ENCODE data around the gene LRRC4C. TPM values are rescaled to one million over a fixed set of nuclear protein-coding genes. Genes with fewer than 3 reads are reported as not detected.

LRRC4C gene
- total RNA-seq, 1 donor from 2014 or later, result 2.7 TPM

DNA sequence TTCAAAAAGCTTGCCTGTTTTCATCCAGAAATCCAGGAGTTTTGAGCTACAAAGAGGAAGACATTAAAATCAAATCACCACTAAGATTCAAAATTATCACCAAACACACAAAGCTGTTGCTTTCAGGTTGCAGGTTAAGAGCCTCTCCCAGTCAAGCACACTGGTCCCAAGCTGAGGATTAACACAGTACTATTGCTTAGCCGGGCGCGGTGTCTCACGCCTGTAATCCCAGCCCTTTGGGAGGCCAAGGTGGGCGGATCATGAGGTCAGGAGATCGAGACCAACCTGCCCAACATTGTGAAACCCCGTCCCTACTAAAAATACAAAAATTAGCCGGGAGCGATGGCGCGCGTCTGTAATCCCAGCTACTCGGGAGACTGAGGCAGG is 1165.1 kb downstream of the LRRC4C start:
- no peak for DNase-seq (ENCODE audit: low spot score)
- peaks cover 12% of the 10 kb centered on the region for H3K27me3 ChIP-seq
- no peak overlapping the region for H3K4me3 ChIP-seq
- H3K27ac ChIP-seq, result no peak overlapping the region
- TF ChIP-seq EZH2phosphoT487 (IDR thresholded peaks at IDR 0.05) (no peak), CTCF (IDR thresholded peaks at IDR 0.05) (no peak), EZH2 (IDR thresholded peaks at IDR 0.05) (no peak)
- H3K4me2 ChIP-seq, result no peak overlapping the region
- H3K9me3 ChIP-seq (ENCODE audit: low read depth), result no peaks in the 10 kb centered on the region
- no peaks in the 10 kb centered on the region for H3K36me3 Mint-ChIP-seq
- peaks cover 7% of the 10 kb centered on the region for H3F3A ChIP-seq (ENCODE audit: low read depth)
- H3K4me3 Mint-ChIP-seq, result peak overlapping the region; percentile 87
- peaks cover 7% of the 10 kb centered on the region for H3K4me1 ChIP-seq
- H3K27me3 Mint-ChIP-seq (ENCODE audit: insufficient read depth, low read depth), result no peaks in the 10 kb centered on the region
- no peaks in the 10 kb centered on the region for H3K36me3 ChIP-seq
- no peak overlapping the region for H3K9ac ChIP-seq
- H3K79me2 ChIP-seq (ENCODE audit: low read depth), result no peaks in the 10 kb centered on the region
- H2AFZ ChIP-seq (replicated peaks), result no peak overlapping the region
- peaks cover 30% of the 10 kb centered on the region for H3K4me1 Mint-ChIP-seq
- no peaks in the 10 kb centered on the region for H3K9me3 Mint-ChIP-seq
- H3K27ac Mint-ChIP-seq, result peak overlapping the region; percentile 64
- H4K20me1 ChIP-seq (ENCODE audit: low read depth), result no peaks in the 10 kb centered on the region

DNA sequence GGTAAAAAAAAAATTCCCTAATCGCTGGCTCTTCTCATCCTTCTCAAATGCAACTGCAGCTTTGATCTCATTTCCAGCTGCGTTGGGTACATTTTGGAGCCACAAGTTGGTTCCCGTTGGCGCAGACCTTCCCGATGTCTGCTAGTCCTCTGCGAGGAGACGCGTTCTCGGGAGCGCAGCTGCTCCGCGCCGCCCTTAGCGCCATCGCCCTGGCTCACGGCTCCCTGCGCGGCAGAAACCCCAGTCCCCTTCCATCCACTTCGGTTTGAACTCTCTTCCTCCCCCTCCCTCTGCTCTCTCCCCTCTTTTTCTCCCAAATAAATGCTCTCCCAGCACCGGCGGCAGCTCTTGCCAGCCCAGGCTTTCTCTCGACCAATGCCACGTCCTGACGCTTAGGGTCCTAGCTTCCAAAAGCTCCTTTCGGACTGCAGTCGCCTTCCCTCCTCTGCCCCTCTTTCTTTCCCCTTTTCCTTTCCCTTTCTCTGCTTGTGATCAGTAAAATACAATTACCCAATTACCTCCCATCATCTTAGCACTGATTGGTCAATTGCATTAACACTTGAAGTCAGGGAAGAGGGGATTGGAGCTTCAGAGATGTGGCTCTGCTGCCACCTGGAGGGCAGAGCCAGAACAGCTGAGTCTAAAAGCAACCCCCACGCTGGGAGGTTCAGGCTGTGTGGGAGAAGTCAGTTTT is 1165.7 kb downstream of the LRRC4C start:
- Mint-ChIP-seq H3K27me3 (ENCODE audit: insufficient read depth, low read depth) (no peaks in the 10 kb centered on the region), H3K4me1 (peaks cover 30% of the 10 kb centered on the region), H3K27ac (peak overlapping the region; percentile 64), H3K36me3 (no peaks in the 10 kb centered on the region), H3K9me3 (no peaks in the 10 kb centered on the region), H3K4me3 (peak overlapping the region; percentile 87)
- H3K27ac ChIP-seq, result peak overlapping the region; percentile 67
- H3K4me1 ChIP-seq, result peaks cover 7% of the 10 kb centered on the region
- H3K27me3 ChIP-seq, result peaks cover 12% of the 10 kb centered on the region
- no peak overlapping the region for H3K9ac ChIP-seq
- no peaks in the 10 kb centered on the region for H3K79me2 ChIP-seq (ENCODE audit: low read depth)
- peak; percentile 90 for DNase-seq (ENCODE audit: low spot score)
- no peaks in the 10 kb centered on the region for H3K36me3 ChIP-seq
- H3K4me2 ChIP-seq, result peak overlapping the region; percentile 82
- no peak for TF ChIP-seq EZH2 (IDR thresholded peaks at IDR 0.05)
- peak; percentile 94 for TF ChIP-seq CTCF (IDR thresholded peaks at IDR 0.05)
- no peak for TF ChIP-seq EZH2phosphoT487 (IDR thresholded peaks at IDR 0.05)
- no peaks in the 10 kb centered on the region for H4K20me1 ChIP-seq (ENCODE audit: low read depth)
- H2AFZ ChIP-seq (replicated peaks), result peak overlapping the region; percentile 77
- peak overlapping the region; percentile 74 for H3K4me3 ChIP-seq
- H3F3A ChIP-seq (ENCODE audit: low read depth), result peaks cover 7% of the 10 kb centered on the region
- no peaks in the 10 kb centered on the region for H3K9me3 ChIP-seq (ENCODE audit: low read depth)

- H3K27ac Mint-ChIP-seq, result peak overlapping the region; percentile 22
- peak overlapping the region; percentile 87 for H3K4me3 Mint-ChIP-seq
Measured at GRCh38 chr11:40292721-40293508, 1166.5 kb downstream of the LRRC4C start.

More at GRCh38 chr11:40292721-40293508, 1166.5 kb downstream of the LRRC4C start:
- Histone ChIP-seq H3K36me3 (no peaks in the 10 kb centered on the region), H3K9me3 (ENCODE audit: low read depth) (no peaks in the 10 kb centered on the region), H2AFZ (replicated peaks) (peak overlapping the region; percentile 77), H3K27me3 (peaks cover 12% of the 10 kb centered on the region), H3K4me3 (peak overlapping the region; percentile 74), H3K79me2 (ENCODE audit: low read depth) (no peaks in the 10 kb centered on the region), H3K4me1 (peaks cover 7% of the 10 kb centered on the region), H3K4me2 (peak overlapping the region; percentile 82), H4K20me1 (ENCODE audit: low read depth) (no peaks in the 10 kb centered on the region), H3K27ac (no peak overlapping the region), H3F3A (ENCODE audit: low read depth) (peaks cover 7% of the 10 kb centered on the region), H3K9ac (no peak overlapping the region)
- Mint-ChIP-seq H3K36me3 (no peaks in the 10 kb centered on the region), H3K9me3 (no peaks in the 10 kb centered on the region), H3K4me1 (peaks cover 36% of the 10 kb centered on the region), H3K27me3 (ENCODE audit: insufficient read depth, low read depth) (no peaks in the 10 kb centered on the region)
- TF ChIP-seq EZH2 (IDR thresholded peaks at IDR 0.05) (no peak), CTCF (IDR thresholded peaks at IDR 0.05) (no peak), EZH2phosphoT487 (IDR thresholded peaks at IDR 0.05) (no peak)
- peak; percentile 46 for DNase-seq (ENCODE audit: low spot score)
